HG03097 (cell line): ENCODE results near the gene ATXN1L.
"Not testable (repeated sequence)": the region's sequence is repeated elsewhere in the genome, so short reads cannot be mapped to it uniquely, and the experiment has no call there.

Source experiments
- ATAC-seq: cut with Tn5 transposase; IDR thresholded peaks from one replicate; pipeline ENCODE4 v1.9.1; 2021; ENCODE audit not compliant: unreplicated experiment, low FRiP score

Gene ATXN1L

DNA sequence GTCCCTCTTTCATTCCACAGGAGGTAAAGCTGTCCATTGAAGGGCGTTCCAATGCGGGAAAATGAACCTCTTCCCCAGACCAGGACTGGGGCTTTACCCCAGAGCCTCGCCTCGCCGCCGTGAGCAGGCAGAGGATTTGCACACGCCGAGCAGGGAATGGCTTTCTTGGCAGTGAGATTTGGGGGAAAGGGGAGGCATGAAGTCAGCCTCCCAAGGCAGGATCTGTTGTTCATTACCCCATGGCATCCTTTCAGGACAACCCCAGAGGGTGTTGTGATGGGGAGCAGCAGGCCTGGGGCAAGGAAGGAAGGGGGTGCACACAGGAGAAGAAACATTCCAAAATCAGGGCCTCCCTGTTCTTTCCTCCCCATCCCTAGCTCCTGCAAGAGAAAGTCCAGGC lies 6.0 kb downstream of the ATXN1L start:
- ATAC-seq, result no peak

DNA sequence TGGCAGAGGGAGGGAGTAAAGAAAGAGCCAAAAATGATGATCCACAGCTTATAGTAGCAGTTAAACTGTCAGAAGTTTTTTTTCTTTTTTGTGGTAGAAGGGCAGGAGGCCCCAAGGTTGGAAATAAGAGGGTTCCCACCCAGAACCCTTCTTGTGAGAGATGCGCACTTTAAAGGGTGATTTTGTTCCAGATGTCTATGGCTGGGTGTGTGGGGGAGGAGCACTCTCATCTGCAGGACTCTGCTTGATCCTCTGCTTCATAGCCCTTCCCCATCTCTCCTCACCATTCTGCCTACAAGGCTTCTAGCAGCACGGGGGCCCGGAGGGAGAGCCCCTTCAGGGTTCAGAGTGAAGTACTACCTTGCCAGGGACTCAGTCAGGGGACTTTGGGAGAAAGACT lies 6.4 kb downstream of the ATXN1L start:
- no peak for ATAC-seq

DNA sequence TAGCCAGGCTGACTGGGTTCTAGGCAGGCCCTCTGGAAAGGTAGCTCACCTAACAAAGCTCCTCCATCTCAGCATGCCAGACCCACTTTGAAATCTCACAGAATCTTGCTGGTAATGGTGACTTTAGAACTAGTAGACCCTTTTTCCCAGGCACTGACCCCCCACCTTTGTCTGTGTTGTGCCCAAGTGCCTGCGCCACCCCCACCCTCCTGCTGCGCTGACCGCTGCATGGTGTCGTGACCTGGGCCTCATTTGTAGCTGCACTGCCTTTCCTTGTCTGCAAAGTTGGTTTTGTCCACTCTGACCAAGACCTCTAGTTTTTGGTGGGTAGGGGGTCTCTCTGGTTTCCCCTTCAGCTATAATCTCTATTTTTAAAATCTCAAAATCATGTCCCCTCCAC lies 6.8 kb downstream of the ATXN1L start:
- ATAC-seq, result no peak

DNA sequence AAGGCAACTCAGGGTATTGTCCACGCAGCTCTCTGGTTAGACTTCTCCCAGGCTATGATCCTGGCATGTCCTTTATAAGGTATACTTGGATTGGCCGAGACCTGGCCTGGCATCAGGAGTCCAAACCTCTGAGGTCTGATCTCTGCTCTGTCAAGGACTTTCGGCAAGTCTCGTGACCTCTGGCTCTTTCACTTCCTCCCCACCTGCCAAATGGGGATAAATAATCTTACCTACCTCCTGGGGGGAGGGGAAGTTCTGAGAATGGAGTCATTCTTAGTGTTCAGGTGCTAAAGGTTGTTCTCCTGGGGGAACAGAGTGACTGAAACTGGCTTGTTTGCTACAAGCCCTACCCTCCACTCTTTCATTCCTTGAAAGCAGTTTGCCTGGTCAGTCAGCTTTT lies 7.6 kb downstream of the ATXN1L start:
- no peak for ATAC-seq

DNA sequence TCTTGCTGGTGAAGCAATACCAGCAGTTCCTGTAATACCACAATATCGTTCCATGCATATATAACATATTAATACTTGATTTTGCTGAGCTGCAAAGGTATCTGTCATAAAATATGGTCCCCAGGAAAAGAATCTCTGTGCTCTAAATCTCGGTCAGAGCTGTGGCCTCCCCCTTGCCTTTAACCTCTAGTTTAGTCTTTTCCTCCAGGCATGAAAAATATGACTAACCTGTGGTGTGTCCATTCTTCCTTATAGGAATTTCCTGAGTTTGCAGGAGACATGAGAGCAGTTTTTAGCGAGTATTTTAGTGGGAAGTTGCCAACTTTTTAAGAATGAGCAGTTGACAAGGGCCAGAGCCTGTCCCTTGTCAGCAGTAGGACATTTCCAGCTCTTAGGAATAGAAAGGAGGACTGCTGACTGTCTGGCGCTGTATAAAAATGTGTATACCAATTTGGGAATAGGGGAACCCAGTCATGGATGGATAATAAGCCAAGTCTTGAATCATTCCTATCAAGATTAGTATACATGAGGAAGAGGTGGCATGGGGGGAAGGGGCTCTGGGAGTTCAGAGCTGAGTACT lies 8.7 kb downstream of the ATXN1L start:
- ATAC-seq, result no peak

DNA sequence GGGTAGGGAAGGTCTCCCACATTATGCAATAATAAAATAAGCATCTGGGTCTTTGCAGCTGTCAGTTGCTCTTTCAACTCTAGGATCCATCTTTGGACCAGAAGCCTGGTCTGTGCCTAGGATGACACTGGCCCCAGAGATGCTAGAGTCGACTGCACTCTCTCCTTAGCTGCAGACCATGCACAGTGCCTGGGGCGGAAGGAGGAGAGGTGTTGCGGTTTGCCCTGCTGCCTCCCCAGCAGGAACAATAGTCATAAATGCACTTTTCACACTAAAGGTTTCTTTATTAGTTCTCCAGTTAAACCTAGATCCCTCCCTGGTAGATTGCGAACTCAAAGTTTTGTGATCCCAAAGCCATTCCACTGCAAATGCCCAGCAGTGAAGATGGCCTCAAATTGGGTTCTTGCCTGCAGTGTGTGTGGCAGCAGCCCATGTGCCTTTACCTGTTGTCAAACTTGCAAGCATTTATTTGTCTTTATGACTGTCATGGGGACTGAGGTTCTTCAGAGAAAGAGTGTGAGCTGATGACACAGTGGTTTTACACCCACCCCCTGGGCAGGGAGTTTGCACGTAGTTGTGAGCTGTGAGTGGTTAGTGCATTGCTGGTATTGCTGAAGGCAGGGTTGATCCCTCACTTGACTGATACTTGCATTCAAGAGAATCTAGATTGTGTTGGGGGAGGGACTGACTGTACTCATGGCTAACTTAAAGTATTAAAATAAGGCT lies 10.3 kb downstream of the ATXN1L start:
- ATAC-seq, result no peak

DNA sequence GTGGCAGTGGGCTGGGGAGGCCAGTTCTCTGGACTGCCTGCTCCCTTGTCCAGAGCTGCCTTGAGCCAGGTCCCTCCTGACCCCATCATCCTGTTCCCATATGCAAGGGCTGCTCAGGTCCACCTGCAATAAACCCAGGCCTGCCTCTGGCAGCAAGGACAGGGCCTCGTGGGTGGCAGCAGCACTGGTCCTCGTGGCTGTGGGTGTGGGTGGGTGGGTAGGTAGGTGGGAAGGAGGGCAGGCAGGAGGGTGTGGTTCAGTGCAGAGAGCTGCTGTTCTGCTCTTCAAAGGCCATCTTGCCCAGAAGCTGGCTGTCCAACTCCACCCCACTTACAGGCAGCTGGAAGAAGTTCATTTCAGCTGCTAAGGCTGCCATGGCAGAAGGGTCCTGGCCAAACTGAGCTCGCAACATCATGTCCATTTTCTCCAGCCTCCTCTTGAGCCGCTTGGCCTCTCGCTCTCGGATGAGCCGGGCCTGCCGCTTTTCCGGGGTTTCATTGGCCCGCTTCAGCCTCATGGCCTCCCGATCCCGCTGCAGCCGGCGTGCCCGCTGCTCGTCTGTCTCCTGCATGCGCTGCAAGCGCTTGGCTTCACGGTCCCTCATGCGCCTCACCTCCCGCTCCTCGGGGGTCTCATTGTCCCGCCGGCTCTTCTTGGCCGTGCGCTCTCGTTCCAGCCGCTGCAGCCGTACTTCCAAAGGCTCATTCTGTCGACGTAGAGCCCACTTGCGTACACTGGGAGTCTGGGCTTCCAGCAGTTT lies 14.2 kb downstream of the ATXN1L start:
- no peak for ATAC-seq

DNA sequence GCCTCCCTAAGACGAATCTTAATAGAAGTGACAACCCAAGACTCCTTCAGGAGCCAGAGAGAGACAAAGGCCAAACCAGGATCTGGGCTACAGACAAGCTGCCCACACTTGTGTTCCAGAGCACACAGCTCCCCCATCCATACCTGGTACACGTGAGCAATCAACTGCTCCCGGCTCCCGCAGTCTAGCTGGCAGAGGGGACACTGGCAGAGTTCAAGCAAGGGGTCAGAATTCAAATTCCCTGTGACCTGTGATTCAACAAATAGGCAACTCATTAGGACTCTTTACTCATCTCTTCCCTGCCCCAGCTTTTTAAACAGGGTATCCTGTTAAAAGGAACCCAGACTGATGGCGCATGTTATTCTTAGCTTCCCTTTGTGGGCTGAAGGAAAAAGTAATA lies 18.2 kb downstream of the ATXN1L start:
- no peak for ATAC-seq

DNA sequence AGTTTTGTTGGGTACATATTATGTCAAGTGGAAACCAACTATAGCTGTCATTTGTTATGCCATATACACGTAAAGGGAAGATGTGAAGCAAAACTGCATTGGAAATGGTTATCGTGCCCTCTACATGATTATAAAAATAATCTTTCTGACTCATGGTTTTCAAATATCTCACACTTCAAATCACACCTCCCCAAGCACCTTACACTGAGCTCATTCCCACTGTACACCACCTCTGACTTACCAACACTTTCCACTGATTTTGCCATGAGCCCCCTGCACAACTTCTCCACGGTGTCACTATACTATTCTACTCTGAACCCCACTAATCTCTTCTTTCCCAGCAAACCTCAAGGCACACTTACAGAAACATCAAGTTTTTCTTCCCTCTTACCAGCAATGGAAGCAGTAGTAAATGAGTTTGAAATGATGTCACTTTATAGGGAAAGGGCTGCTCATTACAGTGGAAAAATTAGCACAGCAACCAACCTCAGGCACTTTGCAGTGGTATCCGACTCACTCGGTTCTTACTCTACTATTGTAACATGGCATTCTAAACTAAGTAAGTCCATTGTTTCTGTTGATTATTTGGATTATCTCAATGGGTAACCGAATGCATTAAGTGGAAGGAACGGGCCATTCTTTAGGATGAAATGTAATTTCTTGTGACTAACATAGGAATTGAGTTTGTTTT lies 19.5 kb downstream of the ATXN1L start:
- no peak for ATAC-seq

DNA sequence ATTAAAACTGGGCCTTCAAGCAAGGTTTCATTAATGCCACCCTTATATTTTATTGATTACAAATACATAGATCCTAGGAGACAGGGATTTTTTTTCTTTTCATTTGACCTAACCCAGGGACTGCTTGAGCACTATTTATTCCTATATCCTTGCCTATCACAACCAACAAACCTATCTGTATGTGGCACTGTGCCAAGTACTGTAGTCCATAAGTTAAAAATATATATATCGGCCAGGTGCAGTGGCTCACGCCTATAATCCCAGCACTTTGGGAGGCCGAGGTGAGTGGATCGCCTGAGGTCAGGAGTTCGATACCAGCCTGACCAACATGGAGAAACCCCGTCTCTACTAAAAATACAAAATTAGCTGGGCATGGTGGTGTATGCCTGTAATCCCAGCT lies 21.4 kb downstream of the ATXN1L start:
- ATAC-seq, result not testable (repeated sequence)

DNA sequence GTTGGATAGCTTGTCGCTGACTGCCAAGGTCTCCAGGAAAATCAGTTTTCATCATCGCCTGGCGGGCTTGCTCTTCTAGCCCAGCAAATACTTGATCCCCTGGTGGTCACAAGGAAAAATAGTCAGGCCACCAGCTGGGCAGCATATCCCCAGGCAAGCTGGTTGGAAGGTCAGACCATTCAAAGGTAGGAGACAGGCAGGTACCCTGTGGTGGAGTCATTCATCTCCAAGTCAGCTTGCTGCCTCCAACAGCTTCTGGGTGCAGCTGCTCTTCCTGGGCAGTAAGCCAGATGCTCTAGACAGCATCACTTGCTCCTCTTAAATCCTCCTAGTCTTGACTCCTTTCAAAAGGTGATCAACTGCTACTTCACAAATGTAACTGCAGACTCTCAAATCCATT lies 22.2 kb downstream of the ATXN1L start:
- ATAC-seq, result no peak

DNA sequence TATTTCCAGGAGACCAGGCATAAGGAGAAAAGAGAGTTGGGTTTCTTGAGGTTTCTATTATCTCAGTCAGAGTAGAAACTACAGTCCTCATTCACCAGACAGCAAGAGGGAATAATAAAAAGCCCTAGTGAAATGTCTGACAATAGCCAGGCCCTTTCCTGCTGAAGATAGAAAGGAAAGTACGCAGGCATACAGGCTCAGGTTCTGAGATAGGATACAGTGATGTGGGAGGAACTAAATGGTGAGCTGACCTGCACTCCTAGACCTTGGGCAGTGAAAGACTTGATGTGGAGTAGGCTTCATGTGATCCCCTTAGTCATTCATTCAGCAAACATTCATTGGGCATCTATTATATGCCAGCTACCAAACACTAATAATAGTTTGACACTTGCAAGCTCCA lies 23.3 kb downstream of the ATXN1L start:
- ATAC-seq, result no peak

DNA sequence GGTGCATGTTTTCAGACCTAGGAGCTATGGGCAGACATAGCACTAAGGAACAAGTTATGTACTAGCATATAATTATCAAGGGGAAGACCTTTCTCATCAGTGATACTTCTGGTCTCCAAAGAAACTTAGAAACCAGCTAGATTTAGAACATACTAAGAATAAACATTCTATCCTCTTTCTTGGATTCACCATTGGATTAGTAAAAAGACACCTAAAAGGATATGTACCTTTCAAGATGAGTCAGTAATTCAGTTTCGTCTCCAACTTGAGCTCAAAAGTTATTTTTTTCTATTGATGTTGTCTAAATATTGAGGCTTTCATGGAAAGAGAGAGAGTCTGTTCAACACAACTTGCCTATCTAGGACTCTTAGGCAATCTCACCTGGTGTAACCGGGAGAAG lies 25.0 kb downstream of the ATXN1L start:
- ATAC-seq, result no peak

DNA sequence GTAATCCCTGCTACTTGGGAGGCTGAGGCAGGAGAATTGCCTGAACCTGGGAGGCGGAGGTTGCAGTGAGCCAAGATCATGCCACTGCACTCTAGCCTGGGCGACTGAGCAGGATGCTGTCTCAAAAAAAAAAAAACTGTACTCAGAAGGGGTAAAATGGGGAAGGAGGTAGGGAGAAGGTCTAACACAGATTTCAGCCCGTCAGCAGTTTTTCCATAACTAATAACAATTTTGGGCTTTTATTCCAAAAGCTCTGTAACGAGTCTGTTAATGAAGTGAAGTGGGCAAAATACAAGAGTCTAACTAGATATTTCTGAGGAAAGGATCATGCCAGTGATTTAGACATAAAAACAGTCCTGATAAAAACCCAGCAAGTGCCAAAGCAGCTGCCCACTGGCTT lies 27.4 kb downstream of the ATXN1L start:
- ATAC-seq, result no peak

DNA sequence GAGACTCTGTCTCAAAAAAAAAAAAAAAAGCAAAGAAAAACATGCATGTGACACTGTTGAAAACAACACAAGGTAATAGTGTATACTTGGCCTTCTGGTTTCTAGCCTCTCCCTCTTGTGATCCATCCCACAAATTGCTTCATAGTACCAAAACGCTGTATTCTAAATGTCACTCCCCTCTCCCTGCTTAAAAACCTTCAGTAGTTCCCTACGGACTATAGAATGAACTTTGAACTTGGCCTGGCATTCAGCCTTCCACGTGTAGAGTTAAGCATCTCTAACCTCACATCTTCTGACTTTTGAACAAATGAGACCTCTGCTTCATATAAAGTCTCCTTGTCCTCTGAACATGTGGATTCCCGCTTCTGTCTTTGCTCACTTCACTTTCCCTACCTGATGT lies 33.1 kb downstream of the ATXN1L start:
- no peak for ATAC-seq

DNA sequence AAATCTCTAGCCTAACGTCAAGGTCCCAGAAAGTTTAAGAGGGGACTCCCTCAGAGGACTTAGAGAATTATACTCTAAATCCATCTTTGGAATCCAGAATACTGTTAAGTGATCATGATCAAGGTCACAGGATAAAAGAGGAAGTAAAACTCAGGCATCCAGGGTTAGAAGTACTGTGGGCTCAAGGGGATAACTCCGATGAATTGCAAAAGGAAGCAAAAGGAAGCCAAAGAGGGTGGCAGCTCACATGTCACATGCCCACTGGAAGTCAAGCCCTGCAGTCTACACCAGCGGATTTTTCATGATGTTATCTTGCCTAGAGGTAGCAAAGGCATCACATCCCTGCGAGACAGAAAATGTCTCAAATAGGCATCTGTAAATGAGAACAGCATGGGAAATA lies 34.4 kb downstream of the ATXN1L start:
- no peak for ATAC-seq

DNA sequence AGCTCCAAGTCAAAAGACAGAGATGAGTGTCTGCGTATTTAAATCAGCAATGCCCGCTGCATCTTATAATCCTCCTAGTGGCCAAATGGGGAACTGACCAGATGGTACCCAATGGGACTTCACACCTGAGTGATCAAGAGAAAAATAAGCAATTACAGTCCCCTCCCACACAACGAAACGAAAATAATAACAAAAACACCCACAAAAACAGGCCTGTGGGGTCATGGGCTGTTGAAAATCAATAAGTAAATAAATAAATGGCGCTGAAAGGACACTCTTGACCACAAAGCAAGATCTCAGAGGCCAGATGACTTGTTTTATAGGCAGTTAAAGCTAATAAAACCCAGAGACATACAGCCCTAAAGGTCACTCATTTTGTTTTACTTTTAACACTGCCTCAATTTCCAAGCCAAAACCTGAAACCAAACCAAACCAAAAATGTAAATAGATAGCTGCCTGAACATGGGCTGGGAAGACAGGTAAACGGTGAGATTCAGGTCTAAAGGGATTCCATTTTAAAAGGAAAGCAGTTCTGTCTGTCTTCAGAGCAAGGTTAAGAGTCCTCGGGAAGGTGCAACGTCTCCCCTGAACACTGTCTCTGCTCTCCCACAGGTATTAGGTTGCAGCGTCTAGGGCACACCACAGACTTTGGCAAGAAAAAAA lies 36.9 kb downstream of the ATXN1L start:
- ATAC-seq, result peak; percentile 50

DNA sequence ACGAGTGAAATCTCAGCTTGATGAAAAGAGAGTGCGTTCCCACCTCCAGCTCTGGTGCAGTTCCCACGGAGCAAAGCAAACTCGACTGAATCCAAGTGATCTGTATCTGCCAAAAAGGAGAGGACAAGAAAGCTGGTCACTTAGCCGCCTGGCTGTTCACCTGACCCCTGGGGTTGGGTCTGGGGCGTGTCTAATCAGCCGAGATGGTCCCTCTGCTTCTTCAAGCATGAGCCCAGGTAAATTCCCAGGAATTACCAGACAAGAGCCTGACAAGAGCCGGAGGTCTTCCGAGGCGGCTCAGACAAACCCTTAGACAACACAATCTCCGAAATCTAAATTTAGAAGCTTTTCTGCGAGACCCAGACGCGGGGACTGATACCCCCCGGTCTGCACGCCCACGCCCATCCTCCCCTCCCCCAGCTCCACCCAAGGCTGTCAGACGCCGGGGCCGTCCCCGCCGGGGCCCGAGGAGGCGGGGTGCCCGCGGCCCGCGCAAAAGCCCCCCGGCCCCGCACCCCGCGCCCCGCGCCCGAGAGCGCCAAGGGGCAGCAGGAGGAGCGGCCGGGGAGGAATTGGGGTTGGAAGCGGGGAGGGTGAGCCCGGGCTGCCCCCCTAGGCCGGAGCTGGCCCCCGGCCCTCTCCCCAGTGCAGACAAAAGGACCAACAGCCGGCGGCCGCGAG lies 37.5 kb downstream of the ATXN1L start:
- no peak for ATAC-seq

DNA sequence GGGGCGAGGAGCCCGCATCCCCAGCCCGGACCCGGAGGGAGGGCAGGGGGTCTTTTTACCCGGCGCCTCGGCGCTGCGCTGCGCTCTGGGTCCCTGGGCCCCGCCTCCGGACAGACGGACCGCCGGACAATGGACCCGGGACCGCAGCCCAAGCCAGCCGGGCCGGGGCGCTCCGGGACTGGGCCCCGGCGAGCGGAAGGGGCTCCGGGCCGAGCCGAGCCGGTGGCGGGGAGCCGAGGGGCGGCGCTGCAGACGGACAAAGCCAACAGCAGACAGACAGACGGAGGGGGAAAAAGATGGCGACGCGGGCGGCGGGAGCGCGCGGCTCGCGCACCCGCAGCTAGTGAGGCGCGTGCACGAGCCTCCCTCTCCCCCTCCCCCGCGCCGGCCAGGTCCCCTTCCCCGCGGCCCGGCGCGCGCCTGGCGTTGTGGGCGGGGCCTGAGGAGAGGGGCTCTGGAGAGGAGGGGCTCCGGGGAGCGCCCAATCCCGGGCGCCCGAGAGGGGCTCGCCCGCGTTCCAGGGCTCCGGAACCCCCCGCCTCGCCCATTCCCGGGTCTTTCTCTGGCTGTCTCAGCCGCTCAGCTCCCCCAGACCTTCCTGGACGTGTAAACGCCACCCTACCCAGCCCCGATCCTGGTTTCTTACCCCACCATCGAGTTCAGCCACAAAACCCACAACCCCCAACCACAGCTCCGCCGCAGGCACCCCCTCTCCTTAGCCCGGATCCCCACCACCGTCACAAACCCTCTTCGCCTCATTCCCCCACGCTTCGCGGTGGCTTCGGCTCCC lies 38.3 kb downstream of the ATXN1L start, which contains the start of gene ZNF821:
Gene ZNF821 (minus strand): TSS at position 334 of the 790 bp plus-strand sequence. CDS start 4,236 bp downstream, outside the sequence.
- ATAC-seq, result no peak
